Measurements from ENCODE around the gene GSG1L2.

Gene GSG1L2

DNA sequence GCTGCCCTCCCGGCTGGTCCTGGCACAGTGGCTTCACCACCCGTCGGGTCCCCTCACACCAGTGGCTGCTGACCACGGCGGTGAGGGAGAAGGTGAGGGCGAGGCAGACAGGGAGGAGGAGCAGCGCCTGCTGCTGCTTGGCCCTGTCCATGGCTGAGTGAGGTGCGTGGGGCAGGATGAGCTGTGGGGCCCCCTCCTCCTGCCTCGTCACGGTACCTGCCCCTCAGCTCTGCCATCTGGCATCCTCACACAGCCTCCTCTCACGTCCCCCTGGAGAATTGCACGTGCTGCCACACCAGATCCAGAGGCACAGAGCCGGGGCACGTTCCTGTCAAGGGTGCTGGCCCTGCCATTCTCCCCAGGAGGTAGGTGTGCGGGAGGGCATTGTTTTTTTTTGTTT lies at the start of gene GSG1L2:
GSG1L2 (minus strand) TSS at position 159 of the 400 bp plus-strand sequence; CDS start at position 151, 8 bp downstream.
- no peak for DNase-seq

GRCh38 chr17:9868552-9868951 lies 46.7 kb upstream of the GSG1L2 start:
- no peak for DNase-seq

DNA sequence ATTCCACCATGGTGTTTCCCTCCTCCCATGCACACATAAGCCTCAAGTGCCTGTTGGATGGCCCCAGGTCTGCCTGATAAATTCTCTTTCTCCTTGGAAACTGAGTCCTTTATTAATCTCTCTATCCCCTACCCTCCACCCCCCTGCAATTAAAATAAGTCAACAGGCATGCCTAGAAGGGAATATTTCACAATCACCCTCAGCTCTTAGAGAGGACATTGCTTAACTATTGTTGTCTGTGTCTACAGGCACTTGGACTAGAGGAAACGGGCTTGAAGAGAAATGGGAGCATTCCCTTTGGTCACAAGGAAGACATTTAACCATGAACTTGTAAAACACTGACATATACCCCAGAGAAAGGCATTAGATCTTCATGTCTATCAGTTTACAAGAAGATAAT lies 43.7 kb upstream of the GSG1L2 start:
- DNase-seq, result no peak

GRCh38 chr17:9862949-9863348 lies 41.1 kb upstream of the GSG1L2 start:
- no peak for DNase-seq

DNA sequence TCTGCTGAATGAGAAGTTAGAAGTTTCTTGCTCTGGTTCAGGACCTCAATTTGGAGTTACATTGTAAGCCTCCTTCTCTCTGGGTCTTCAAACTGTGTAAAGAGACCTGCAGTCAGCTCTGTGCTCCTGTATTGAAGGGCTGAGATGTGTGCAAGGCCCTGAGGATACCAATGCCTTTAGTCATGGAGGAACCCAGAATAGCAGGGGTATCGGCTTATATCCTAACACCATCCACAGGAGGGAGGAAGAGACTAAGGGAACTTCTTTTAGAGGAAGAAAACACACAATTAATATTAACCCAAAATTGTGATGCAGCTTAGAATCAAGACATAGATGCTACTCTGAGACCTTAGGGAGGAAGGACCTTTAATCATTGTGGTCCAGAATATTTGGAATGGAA lies 40.3 kb upstream of the GSG1L2 start:
- no peak for DNase-seq

DNA sequence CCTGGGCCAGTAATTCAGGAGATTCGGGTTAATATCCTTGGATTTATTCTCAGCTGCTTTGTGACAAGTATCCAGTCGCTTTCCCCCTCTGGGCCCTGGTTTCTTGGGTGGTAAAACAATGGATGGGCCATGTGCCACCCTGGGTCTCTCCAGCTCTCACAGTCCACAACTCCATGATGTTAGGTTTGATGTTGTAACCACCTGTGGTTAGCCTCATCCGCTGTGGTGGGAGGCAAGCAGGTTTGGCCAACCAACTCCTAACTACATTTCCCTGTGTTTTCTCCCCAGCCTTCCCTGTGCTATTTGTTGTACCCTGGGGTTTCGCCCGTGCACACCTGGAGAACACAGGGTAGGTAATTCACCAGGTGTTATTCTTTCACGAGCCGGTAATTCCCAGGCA lies 39.0 kb upstream of the GSG1L2 start:
- DNase-seq, result no peak

DNA sequence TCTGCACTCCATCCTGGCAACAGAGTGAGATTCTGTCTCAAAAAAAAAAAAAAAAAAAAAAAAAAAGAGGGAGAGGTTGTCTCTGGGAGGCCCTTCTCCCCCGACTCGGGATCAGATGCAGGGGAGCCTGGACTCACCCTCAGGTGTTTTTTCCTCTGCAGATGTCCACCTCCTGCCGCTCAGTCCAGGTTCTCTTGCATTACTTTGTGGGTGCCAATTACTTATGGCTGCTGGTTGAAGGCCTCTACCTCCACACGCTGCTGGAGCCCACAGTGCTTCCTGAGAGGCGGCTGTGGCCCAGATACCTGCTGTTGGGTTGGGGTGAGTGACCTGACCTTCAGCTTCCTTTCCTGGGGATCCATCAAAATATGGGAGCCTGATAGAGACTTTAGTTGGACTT lies 37.9 kb upstream of the GSG1L2 start:
- no peak for DNase-seq

DNA sequence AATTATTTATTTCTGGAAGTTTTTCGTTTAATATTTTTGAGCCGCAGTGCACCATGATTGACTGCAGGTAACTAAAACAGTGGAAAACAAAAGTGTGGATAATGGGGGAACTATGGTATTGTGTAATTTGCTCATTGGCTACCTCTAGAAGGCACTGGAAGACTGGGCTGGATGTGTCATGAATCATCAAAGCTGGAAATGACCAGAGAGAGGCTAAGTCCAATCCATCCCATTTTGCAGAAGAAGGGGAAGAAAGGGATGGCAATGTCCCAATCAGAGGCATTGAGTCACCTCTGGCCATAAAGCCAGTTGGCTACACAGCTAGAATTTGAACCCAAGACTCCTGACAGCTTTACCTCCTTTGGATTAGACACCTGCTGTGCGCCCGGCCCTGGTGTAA lies 33.2 kb upstream of the GSG1L2 start:
- DNase-seq, result no peak

- no peak for DNase-seq
Measured at GRCh38 chr17:9854255-9854654, 32.4 kb upstream of the GSG1L2 start.

DNA sequence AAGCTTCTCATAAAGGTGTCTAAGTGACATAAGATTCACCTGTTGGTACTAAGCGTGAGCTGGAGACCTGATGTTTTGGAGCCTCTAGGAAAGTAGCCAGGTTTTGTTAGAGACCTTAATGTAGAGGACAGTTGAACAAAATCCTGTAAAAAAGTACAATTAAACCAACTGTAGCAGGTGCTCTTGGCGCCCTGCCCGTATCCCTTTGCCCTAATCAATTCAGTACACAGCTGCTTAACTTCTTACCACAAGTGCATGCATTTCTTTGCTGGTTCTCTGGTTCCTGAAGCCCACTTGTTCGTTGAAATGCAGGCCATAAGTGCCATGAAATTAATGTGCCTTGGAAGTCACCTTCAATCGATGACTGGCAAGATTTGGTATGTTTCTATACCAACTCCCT lies 28.3 kb upstream of the GSG1L2 start:
- no peak for DNase-seq

GRCh38 chr17:9845306-9845705 lies 23.4 kb upstream of the GSG1L2 start:
- DNase-seq, result no peak

DNA sequence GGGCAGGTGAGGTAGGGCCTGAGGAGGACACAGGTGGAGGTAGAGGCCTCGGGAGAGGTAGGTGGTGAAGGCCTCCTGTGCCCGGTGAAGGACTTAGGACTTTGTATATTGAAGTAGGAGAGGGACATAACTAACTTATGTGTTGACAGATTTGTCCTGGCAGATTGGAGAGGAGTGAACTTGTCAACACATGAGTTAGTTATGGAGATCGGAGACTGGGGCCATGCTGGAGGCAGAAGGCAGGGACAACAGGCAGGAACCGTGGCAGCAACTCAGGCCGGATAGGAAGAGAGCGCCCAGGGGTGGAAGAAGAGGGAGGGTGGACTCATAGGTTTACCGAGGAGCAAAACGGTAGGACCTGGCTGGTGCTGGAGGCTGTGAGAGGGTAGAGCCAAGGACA lies 22.3 kb upstream of the GSG1L2 start:
- DNase-seq, result no peak

DNA sequence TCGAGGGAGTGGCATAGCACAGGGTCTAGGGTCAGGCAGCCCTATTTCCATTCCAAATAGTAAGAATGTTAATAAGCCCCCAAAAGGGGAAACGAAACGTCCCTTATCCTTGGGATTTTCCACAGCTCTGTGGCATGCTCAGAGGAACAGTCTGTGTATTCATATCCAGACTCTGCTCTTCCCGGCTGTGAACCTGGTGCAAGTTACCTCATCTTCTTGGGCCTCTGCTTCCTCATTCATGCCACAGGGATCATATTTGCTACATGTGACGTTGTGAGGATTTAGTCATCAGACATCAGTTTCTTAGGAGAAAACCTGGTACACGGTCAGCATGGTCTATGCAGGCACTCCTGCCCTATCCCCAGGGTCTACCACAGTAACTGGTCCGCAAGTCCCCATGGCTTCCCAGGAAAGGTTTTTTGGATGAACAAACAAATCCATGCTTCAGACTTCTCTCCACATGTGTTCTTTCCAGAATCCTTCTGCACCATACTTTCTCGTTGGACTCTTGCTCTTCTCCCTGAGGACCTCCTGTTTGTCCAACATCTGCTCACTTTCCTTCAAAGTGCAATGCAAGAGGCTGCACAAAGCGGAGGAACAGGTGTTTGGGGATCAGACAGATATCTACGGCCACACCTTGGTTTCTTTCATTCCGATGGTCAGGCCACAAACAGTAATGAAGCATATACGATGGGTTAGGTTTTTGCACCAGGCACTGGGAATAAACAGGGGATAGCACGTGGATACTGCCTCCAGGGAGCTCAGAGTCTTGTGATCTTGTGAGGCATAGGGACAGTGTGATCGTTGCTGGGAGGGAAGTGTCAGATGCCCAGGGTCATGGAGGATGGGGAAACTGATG lies 21.5 kb upstream of the GSG1L2 start:
- no peak for DNase-seq

DNA sequence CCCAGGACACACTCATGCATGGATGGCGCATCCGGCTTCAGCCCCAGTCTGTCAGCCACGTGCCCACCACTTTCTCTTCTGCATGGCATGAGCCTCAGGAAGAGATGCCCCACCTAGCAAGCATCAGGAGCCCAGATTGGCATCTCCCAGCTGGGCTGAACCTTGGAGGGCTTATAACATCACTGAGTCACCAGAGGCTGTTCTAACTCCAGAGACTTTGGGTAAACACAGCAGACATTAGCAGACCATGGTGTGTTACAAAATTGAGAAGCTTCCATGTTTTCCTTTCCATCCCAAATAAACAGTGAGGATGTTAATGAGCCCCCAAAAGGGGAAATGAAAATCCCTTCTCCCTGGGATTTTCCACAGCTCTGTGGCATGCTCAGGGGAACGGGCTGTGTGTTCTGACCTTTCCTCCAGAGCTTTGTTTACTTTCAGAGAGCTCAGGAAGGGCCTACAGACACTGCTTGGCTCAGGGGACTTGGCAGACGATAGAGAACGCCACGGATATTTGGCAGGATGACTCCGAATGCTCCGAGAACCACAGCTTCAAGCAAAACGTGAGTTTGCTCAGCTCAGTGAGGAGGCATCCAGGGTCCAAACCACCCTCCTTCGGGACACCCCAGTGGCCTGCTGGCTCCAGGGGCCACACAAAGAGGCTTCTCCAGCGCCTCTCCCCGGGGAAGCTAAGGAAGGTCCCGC lies 20.3 kb upstream of the GSG1L2 start:
- peak in 31 of 58 donors; percentile 4 to 62 (median 22) for DNase-seq

GRCh38 chr17:9839433-9839832 lies 17.6 kb upstream of the GSG1L2 start:
- no peak for DNase-seq

DNA sequence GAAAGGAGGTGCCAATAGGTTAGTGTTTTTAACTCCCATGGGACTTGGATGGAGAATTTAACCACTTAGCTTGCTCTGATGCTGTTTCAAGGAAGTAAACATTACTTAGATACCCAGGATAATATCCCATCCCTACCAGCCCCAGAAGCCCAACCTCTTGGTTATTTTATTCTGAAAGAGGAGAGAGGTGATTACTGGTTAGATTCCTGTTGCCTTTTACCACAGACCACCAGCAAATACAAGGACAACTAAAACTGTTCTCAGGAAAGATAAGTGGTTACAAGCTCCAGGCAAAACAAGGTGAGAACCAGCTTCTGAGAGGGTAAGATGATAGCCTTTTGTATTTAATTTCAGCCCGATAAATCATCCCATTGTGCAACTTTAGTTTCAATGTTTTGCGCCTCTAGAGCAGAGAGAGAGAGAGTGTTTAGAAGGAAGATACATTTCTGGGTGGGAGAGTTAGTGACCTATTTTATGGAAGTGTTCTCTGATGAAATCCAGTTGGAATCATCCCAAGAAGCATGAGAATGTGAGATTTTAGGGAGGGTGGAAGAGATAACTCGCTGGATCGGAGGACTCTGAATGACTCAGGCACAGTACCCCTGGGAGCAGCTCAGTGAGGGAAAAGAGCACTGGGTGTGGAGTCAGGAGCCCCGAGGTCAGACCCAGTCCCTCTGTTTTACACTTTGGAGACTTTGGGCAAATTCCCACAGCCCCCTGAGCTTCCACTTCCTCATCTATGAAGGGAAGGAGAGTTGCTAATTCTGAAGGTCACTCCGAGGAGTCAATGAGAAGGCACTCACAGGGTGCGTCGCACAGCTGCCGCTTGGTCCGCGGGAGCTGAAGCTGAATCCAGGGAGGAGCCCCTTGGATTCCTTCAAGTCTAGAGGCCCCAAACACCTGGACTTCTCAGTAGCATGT lies 15.9 kb upstream of the GSG1L2 start:
- DNase-seq, result no peak

DNA sequence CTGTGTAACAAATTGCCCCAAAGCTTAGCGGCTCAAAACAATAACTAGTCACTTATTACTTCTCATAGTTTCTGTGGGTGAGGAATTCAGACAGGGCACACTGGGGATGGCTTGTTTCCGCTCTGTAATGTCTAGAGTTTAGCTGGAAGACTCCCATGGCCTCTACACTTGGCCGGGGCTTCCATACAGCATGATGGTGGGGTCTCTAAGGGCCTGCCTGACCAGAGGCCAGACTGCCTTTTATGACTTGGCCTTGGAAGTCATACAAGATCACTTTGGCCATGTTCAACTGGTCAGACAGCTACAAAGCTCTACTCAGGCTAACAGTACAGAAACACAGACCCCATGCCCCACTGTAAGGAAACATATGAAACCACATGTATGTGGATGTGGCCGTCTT lies 12.0 kb upstream of the GSG1L2 start:
- DNase-seq, result no peak

DNA sequence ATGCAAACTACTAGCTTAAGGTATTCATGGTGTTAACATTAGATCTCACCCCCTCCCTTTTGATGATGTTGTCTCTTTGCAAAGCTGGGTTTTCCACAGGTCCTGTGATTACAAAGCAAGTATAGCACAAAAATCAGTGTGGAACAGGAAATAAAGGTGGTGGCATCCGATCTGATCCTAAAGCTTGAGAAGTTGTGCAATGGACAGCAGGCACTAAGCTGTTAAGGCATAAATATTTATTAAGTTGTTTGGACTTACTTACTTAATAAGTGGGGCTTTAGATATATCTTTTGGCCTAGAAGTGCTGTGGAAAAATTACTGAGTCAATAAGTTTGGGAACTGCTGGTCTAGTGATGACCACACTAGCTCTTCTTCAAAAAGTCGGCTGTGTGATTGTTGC lies 8.8 kb upstream of the GSG1L2 start:
- no peak for DNase-seq

DNA sequence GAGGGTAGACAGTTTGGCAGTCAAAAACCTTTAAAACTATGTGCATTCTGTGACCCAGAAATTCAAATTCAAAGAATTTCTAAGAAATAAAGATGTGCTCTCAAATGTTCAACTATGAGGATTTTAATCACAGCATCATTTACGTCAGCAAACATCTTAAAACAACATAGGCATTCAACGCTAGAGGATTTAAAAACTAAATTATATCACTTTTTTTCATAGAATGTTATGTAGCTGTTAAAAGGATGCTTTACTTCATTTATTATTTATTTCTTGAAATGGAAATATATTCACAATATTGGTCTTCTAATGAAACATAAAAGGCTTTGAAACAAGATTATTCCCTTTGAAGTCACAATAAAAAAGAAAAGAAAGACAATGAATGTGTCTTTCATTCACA lies 7.5 kb upstream of the GSG1L2 start:
- DNase-seq, result no peak

DNA sequence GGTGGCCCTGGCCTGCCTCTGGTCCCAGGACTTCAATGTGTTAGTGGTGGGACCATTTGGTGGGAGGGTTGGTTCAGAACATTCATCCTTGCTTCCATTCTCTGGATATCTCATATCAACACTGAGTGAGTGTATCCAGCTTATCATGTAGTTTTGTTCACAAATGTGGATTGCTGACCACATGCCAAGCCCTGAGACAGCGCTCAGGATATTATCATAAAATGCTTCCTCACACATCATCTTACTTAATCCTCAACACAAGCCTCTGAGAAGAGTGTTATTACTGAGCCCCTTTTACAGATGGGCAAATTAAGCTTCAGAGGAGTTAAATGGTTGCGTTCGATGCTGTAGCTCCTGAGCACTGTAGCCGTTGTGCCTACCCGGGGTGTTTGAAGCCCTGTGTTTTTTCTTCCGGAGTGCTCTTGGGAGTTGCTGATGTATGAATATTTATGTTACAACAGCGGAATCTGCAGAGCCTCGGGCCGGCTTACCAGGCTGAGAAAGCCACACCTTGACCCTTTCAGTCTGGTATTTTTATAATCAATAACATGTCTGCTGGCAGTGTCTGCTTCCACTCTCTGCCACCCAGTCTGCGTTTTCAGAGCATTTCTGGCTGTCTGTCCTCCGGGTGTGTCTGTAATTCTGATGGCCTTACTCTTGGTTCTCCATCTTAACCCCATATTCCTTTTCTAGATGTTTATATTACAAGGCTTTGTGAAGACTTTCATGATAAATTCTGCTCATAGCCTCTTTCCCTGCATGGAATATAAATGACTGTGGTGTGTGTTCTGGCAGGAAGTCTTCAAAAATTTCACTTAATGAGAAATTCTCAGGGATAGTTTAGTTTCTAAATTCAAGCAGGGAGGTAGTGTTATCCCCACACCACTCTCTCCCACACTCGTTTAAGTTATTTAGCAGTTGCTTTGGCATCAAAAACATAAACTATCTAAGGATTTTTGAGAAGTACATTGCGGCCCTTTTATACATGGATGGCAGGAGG lies 6.7 kb upstream of the GSG1L2 start:
- DNase-seq, result no peak
